Spleen (tissue), 11 donors: Measurements from ENCODE around the gene SCFD2. TPM values are rescaled to one million over a fixed set of nuclear protein-coding genes. Genes with fewer than 3 reads are reported as not detected.
"Not testable (repeated sequence)": the region's sequence is repeated elsewhere in the genome, so short reads cannot be mapped to it uniquely, and the experiment has no call there.

Source experiments
- DNase-seq: peaks from one replicate; pipeline ENCODE4 v3.0.0-alpha.2; 2020
- H3K27ac ChIP-seq, 8 donors: fragments of 200-600 bp; sonication (generic) in 7 of 8; 1 replicate in 4 of 8; 2 replicates in 4 of 8; pipeline versions ENCODE4 v1.5.0 to v1.8.0; 2016 to 2021; ENCODE audit warnings: inconsistent platforms in 4 of 8, mild to moderate bottlenecking in 4 of 8, moderate library complexity in 1 of 8
- H3K27me3 ChIP-seq, 7 donors: fragments of 200-600 bp; sonication (generic) in 6 of 7; replicated peaks in 1 of 7; 1 replicate in 4 of 7; 2 replicates in 3 of 7; pipeline versions ENCODE4 v1.5.0 to v1.8.0; 2016 to 2021; ENCODE audit warnings: inconsistent platforms in 3 of 7, mild to moderate bottlenecking in 1 of 7
- H3K36me3 ChIP-seq, 6 donors: fragments of 200-600 bp; sonication (generic) in 5 of 6; 1 replicate in 4 of 6; 2 replicates in 2 of 6; pipeline versions ENCODE4 v1.5.0 to v1.8.0; 2016 to 2021; ENCODE audit warnings: inconsistent platforms in 2 of 6
- H3K4me1 ChIP-seq, 6 donors: fragments of 200-600 bp; sonication (generic) in 5 of 6; 1 replicate in 3 of 6; 2 replicates in 3 of 6; pipeline versions ENCODE4 v1.5.0 to v1.8.0; 2016 to 2021; ENCODE audit warnings: inconsistent platforms in 3 of 6
- H3K4me3 ChIP-seq, 8 donors: fragments of 200-600 bp; sonication (generic) in 7 of 8; 1 replicate in 4 of 8; 2 replicates in 4 of 8; pipeline versions ENCODE4 v1.5.0 to v1.8.0; 2016 to 2021; ENCODE audit warnings: inconsistent platforms in 4 of 8, mild to moderate bottlenecking in 4 of 8, moderate library complexity in 2 of 8
- H3K9me3 ChIP-seq, 8 donors: fragments of 200-600 bp; sonication (generic) in 7 of 8; 1 replicate in 4 of 8; 2 replicates in 4 of 8; pipeline versions ENCODE4 v1.5.0 to v1.8.0; 2016 to 2021; ENCODE audit warnings: inconsistent platforms in 4 of 8
- CTCF ChIP-seq, 11 experiments: fragments of 200-600 bp in 7 of 11; fragments of 450-650 bp in 4 of 11; sonication (generic) in 4 of 11; IDR thresholded peaks in 8 of 11; conservative IDR thresholded peaks in 3 of 11; 1 replicate in 7 of 11; 2 replicates in 4 of 11; pipeline versions ENCODE4 v1.4.0 to v1.8.0; 2016 to 2021; ENCODE audit warnings: antibody characterized with exemption in 11 of 11, inconsistent platforms in 4 of 11, mild to moderate bottlenecking in 1 of 11
- POLR2A ChIP-seq, 3 donors: fragments of 450-650 bp; IDR thresholded peaks; one replicate each; pipeline ENCODE4 v1.5.1; 2017; ENCODE audit warnings: antibody characterized with exemption in 3 of 3, mild to moderate bottlenecking in 1 of 3
- POLR2AphosphoS5 ChIP-seq, 3 donors: sonication (generic); formaldehyde crosslinking; IDR thresholded peaks; one replicate each; pipeline ENCODE4 v1.5.1; 2017; ENCODE audit warnings: antibody characterized with exemption in 3 of 3
- WGBS, 5 donors: extraction: QIAGEN DNeasy Blood & Tissue Kit in 3 of 5; methylation state at CpG; one replicate each; pipeline versions ENCODE4 v1.1.5 to v1.1.7; 2013 to 2018; 5-methylcytosine and 5-hydroxymethylcytosine counted together
- intact Hi-C: fragments of 100-400 bp; cut with DNase I; formaldehyde crosslinking; loops from one replicate; pipeline ENCODE4 v1.15.0; 2023; ENCODE audit warnings: low total_unique reads
- polyA plus RNA-seq, 3 donors: library from polyadenylated mRNA; stranded (reverse); fragments of 200-250 nt; gene quantifications; one replicate each; pipeline ENCODE4 v1.2.1, GENCODE V29; 2013
- total RNA-seq, 7 donors: library from RNA; depleted of rRNA in 3 of 7; stranded (reverse); fragments of >200 nt in 3 of 7; fragmentation: NEBNext Ultra II Directional in 4 of 7; extraction: Animal tissue kit (Norgen Biotek cat#: 25700) in 4 of 7; gene quantifications; one replicate each; pipeline versions ENCODE4 v1.1.0 to v1.2.1, GENCODE V29; 2016 to 2021
- donor health status: healthy with polysubstance abuse.
- donor health status: DM: no; HTN: no; CAD: no; lungs with moderate emphysema.
- donor health status: DM: no; HTN: no; CAD: no.
- donor health status: Bipolar disorder and iron deficiency.
- donor health status: healthy.
- donor health status: DM: no; HTN: no; CAD: no.
- donor health status: DM: yes; HTN: yes; CAD: no.

Gene SCFD2
- total and polyA plus RNA-seq, 10 donors, result 3.6 to 42.1 (median 21.1) TPM

GRCh38 chr4:53354012-53354722 is 11.7 kb downstream of the SCFD2 start:
- no peaks in the 10 kb centered on the region for H3K27me3 ChIP-seq
- peaks cover 0 to 48% (median 15%) of the 10 kb centered on the region in 6 donors for H3K36me3 ChIP-seq
- WGBS, 5 donors, result 95 to 98% (median 96%) methylated on average over 9 to 32 of the region's 32 CpGs
- no peak for DNase-seq
- no peaks in the 10 kb centered on the region for H3K9me3 ChIP-seq
- TF ChIP-seq CTCF (IDR thresholded peaks at IDR 0.05 in 8 of 11, conservative IDR thresholded peaks at IDR 0.05 in 3 of 11), result no peak
- TF ChIP-seq POLR2AphosphoS5 (IDR thresholded peaks at IDR 0.05), result no peak
- no peak for TF ChIP-seq POLR2A (IDR thresholded peaks at IDR 0.05)
- no peak overlapping the region for H3K27ac ChIP-seq
- H3K4me1 ChIP-seq, result no peaks in the 10 kb centered on the region
- no peak overlapping the region for H3K4me3 ChIP-seq
- intact Hi-C loops, result no loop called here

GRCh38 chr4:53349091-53349491 is 16.8 kb downstream of the SCFD2 start:
- DNase-seq, result no peak
- 85 to 95% (median 91%) methylated on average over 4 of the region's 4 CpGs for WGBS, 5 donors
- peaks cover 0 to 10% (median 2%) of the 10 kb centered on the region in 8 donors for H3K9me3 ChIP-seq
- no peaks in the 10 kb centered on the region for H3K4me1 ChIP-seq
- peaks cover 0 to 80% (median 15%) of the 10 kb centered on the region in 6 donors for H3K36me3 ChIP-seq
- no peaks in the 10 kb centered on the region for H3K27me3 ChIP-seq
- no peak for TF ChIP-seq CTCF (IDR thresholded peaks at IDR 0.05 in 8 of 11, conservative IDR thresholded peaks at IDR 0.05 in 3 of 11)
- TF ChIP-seq POLR2A (IDR thresholded peaks at IDR 0.05), result no peak
- TF ChIP-seq POLR2AphosphoS5 (IDR thresholded peaks at IDR 0.05), result no peak
- intact Hi-C loops, result no loop called here
- H3K4me3 ChIP-seq, result no peak overlapping the region
- no peak overlapping the region for H3K27ac ChIP-seq

GRCh38 chr4:53348046-53348445 is 17.8 kb downstream of the SCFD2 start:
- H3K36me3 ChIP-seq, result peaks cover 0 to 73% (median 15%) of the 10 kb centered on the region in 6 donors
- WGBS, 5 donors, result 83 to 88% (median 87%) methylated on average over 1 of the region's 1 CpG
- intact Hi-C loops, result no loop called here
- H3K9me3 ChIP-seq, result peaks cover 0 to 10% (median 2%) of the 10 kb centered on the region in 8 donors
- TF ChIP-seq POLR2A (IDR thresholded peaks at IDR 0.05) (no peak), CTCF (IDR thresholded peaks at IDR 0.05 in 8 of 11, conservative IDR thresholded peaks at IDR 0.05 in 3 of 11) (no peak), POLR2AphosphoS5 (IDR thresholded peaks at IDR 0.05) (no peak)
- H3K4me3 ChIP-seq, result no peak overlapping the region
- H3K27me3 ChIP-seq, result no peaks in the 10 kb centered on the region
- H3K27ac ChIP-seq, result no peak overlapping the region
- no peak for DNase-seq
- H3K4me1 ChIP-seq, result no peaks in the 10 kb centered on the region

DNA sequence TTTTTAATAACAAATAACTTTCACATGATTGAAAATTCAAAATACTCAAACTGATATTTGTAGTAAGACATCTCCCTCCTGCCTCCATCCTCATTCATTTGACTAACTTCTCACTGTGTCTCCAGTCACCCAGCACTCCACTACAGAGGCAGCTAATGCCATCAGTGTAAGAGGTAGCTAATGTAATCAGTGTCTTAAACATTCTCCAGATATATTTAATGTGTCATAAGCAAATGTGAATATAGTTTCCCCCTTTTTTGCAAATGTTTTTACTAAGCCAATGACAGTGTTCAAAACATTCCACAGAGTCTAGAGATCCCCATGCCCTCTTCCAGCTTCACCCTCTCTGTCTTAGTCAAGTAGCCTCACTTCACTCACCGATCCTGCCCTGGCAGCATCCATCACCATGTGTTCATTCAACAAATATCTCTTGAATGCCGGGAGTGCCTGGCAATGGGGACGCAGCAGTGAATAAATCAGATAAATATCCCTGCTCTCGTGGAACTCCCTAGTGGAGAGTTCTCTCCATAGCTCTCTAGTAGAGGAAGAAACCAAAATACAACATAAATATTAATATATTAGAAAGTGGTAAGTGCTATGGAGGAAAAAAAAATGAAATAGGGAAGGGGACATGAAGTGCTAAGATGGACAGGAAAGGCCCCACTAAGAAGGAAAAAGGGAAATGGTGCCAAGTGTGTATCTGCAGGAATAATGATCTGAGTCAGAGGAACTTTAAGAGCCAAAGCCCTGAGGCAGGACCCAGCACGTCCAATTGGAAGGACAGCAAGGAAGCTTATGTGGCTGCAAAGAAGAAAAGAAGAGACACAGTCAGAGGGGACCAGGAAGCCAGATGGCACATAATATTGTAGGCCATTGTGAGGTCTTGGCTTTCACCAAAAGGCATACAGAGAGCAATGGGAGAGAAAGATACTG is 18.7 kb downstream of the SCFD2 start:
- no peak for DNase-seq
- H3K4me1 ChIP-seq, result no peaks in the 10 kb centered on the region
- H3K36me3 ChIP-seq, result peaks cover 0 to 64% (median 8%) of the 10 kb centered on the region in 6 donors
- H3K4me3 ChIP-seq, result no peak overlapping the region
- H3K27ac ChIP-seq, result no peak overlapping the region
- TF ChIP-seq POLR2A (IDR thresholded peaks at IDR 0.05) (no peak), CTCF (IDR thresholded peaks at IDR 0.05 in 8 of 11, conservative IDR thresholded peaks at IDR 0.05 in 3 of 11) (no peak), POLR2AphosphoS5 (IDR thresholded peaks at IDR 0.05) (no peak)
- WGBS, 5 donors, result 68 to 90% (median 84%) methylated on average over 5 of the region's 5 CpGs
- H3K9me3 ChIP-seq, result peaks cover 0 to 11% (median 2%) of the 10 kb centered on the region in 8 donors
- intact Hi-C loops, result no loop called here
- H3K27me3 ChIP-seq, result no peaks in the 10 kb centered on the region

GRCh38 chr4:53346392-53346791 is 19.5 kb downstream of the SCFD2 start:
- H3K9me3 ChIP-seq, result peaks cover 0 to 19% (median 2%) of the 10 kb centered on the region in 8 donors
- H3K4me3 ChIP-seq, DNase-seq, H3K4me1 ChIP-seq, H3K27me3 ChIP-seq, intact Hi-C loops, H3K27ac ChIP-seq: not testable (repeated sequence)
- WGBS, 5 donors, result 89 to 100% (median 93%) methylated on average over 2 of the region's 2 CpGs
- H3K36me3 ChIP-seq, result peaks cover 0 to 56% (median 2%) of the 10 kb centered on the region in 6 donors

GRCh38 chr4:53340145-53340544 is 25.7 kb downstream of the SCFD2 start:
- H3K4me3 ChIP-seq, H3K4me1 ChIP-seq, H3K27me3 ChIP-seq, intact Hi-C loops, H3K36me3 ChIP-seq, DNase-seq, H3K27ac ChIP-seq: not testable (repeated sequence)
- 90 to 97% (median 94%) methylated on average over 12 of the region's 12 CpGs for WGBS, 5 donors
- peaks cover 0 to 17% (median 2%) of the 10 kb centered on the region in 8 donors for H3K9me3 ChIP-seq
